GM10266 (cell line): ENCODE results near the gene B3GAT2.

Experiments
- DNase-seq: peaks from one replicate; pipeline ENCODE4 v3.0.0; 2012; ENCODE audit errors: extremely low spot score
- TF ChIP-seq, protein P1 (sequence below): IDR thresholded peaks from 2 replicates; pipeline ENCODE4 v1.5.1; 2012; ENCODE audit warnings: mild to moderate bottlenecking, low read depth; ENCODE audit not compliant: control insufficient read depth, insufficient read depth; ENCODE audit errors: missing control alignments

B3GAT2 gene

DNA sequence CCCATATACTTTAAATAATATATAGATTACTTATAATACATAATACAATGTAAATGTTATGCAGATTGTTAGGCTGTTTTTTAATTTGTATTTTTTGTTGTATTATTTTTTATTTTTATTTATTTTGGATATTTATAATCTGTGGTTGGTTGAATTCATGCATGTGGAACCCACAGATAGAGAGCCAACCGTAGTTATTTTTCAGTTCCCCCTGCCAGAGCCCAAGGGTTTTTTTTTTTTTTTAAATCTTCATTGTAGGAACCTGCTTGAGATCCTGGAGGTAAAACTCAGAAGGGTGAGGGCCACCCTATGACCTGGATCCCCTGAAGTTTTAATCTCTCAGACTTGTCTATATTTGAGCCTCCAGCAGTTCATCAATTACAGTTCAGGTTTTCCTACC is 133.2 kb downstream of the B3GAT2 start:
- TF ChIP-seq, protein P1, sequence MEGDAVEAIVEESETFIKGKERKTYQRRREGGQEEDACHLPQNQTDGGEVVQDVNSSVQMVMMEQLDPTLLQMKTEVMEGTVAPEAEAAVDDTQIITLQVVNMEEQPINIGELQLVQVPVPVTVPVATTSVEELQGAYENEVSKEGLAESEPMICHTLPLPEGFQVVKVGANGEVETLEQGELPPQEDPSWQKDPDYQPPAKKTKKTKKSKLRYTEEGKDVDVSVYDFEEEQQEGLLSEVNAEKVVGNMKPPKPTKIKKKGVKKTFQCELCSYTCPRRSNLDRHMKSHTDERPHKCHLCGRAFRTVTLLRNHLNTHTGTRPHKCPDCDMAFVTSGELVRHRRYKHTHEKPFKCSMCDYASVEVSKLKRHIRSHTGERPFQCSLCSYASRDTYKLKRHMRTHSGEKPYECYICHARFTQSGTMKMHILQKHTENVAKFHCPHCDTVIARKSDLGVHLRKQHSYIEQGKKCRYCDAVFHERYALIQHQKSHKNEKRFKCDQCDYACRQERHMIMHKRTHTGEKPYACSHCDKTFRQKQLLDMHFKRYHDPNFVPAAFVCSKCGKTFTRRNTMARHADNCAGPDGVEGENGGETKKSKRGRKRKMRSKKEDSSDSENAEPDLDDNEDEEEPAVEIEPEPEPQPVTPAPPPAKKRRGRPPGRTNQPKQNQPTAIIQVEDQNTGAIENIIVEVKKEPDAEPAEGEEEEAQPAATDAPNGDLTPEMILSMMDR = no peak
- DNase-seq = no peak

DNA sequence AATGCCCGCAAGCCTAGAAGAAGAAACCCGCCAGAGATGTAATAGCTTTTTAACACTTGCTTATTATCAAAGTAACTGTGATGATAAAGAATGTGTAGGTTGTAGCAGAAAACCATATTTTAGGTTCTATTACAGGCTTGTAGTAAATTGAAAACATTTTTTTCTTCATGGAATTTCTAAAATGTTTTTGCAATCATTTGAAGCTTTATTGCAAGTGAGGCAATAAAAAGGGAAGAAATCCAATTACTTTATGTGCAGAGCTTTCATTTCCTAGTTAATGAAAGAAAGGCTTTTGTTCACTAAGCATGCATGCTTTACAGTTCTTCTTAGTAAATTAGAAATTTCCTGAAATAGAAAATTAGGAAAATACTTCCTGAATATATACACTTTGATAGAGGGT is 135.1 kb downstream of the B3GAT2 start:
- TF ChIP-seq, protein P1 = no peak

GRCh38 chr6:70820778-70821177 is 136.1 kb downstream of the B3GAT2 start:
- DNase-seq = no peak
- TF ChIP-seq, protein P1 = no peak

More for the DNA sequence above, 135.1 kb downstream of the B3GAT2 start:
- DNase-seq = no peak

- TF ChIP-seq, protein P1 = no peak
- DNase-seq = no peak
Measured at GRCh38 chr6:70819646-70820045, 137.2 kb downstream of the B3GAT2 start.

DNA sequence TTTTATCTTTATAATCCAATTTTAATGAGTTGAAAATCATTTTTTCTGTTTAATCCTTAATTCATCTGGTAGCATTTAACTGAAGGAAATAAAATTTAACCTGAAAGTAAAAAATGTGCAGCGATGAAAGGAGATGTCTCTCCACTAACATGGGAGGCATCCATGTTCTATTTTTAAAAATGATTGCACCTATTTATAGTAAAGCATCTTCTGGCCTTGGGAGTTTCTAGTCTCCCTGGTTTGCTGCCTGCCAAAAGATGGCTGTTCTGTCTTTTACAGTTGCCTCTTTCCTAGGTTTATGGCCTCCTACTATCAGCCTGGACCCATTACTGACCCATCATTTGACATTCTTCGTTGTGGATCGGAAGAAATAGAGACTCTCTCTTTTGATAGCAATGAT is 143.0 kb downstream of the B3GAT2 start:
- TF ChIP-seq, protein P1 = no peak
- DNase-seq = no peak

DNA sequence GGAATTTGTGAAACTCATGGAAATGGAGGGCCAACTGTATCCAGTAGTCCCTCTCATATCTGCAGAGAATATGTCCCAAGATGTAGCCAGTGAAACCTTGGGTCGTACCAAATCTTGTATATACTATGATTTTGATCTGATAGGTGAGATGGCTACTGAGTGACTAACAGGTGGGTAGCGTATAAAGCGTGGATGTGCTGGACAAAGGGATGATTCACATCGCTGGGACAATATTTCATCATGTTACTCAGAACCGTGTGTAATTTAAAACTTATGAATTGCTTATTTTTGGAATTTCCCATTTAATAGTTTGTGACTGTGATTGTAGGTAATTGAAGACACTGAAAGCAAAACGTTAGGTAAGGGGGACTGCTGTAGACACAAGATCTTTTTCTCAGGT is 145.1 kb downstream of the B3GAT2 start:
- DNase-seq = no peak
- TF ChIP-seq, protein P1 = no peak
